Neutrophil (primary cell): ENCODE results near the gene PLEKHM3.

ENCODE experiments used
- H3K27ac ChIP-seq: fragments of 200-600 bp; sonication (generic); 2 replicates; pipeline ENCODE4 v1.5.1; 2016; ENCODE audit warnings: mild to moderate bottlenecking, moderate library complexity
- H3K27me3 ChIP-seq: fragments of 200-600 bp; sonication (generic); 2 replicates; pipeline ENCODE4 v1.6.0; 2016; ENCODE audit warnings: mild to moderate bottlenecking
- H3K36me3 ChIP-seq: fragments of 200-600 bp; sonication (generic); 2 replicates; pipeline ENCODE4 v1.5.1; 2017
- H3K4me1 ChIP-seq, 2 experiments: fragments of 200-600 bp in 1 of 2; sonication (generic) in 1 of 2; 1 replicate in 1 of 2; 2 replicates in 1 of 2; pipeline versions ENCODE4 v1.5.1 to v1.6.1; 2013 to 2016; ENCODE audit warnings: low read depth in 1 of 2, low read length in 1 of 2, mild to moderate bottlenecking in 1 of 2, moderate library complexity in 1 of 2; ENCODE audit not compliant: control insufficient read depth in 1 of 2, insufficient read depth in 1 of 2
- H3K4me3 ChIP-seq, 2 experiments: fragments of 200-600 bp in 1 of 2; sonication (generic) in 1 of 2; 1 replicate in 1 of 2; 2 replicates in 1 of 2; pipeline ENCODE4 v1.5.1; 2013 to 2016; ENCODE audit warnings: low read depth in 1 of 2, low read length in 1 of 2, mild to moderate bottlenecking in 1 of 2, moderate library complexity in 1 of 2
- H3K9me3 ChIP-seq: fragments of 200-600 bp; sonication (generic); 2 replicates; pipeline ENCODE4 v1.5.1; 2016
- CTCF ChIP-seq: fragments of 200-600 bp; sonication (generic); IDR thresholded peaks from 2 replicates; pipeline ENCODE4 v1.5.1; 2016; ENCODE audit warnings: antibody characterized with exemption

PLEKHM3 gene

GRCh38 chr2:208025037-208025813 is at the start of gene PLEKHM3:
Gene PLEKHM3 (minus strand): TSS chr2:208025527. CDS start chr2:208001639, 23,888 bp downstream.
- H3K4me3 ChIP-seq: peak within 1 kb of the TSS; percentile 79 to 96
- H3K9me3 ChIP-seq: no peaks in the 10 kb centered on the region
- TF ChIP-seq CTCF: no peak
- H3K27ac ChIP-seq: peak within 1 kb of the TSS; percentile 93
- H3K36me3 ChIP-seq: no peaks in the 10 kb centered on the region
- no peaks in the 10 kb centered on the region for H3K27me3 ChIP-seq
- peaks cover 22% of the 10 kb centered on the region in 2 experiments for H3K4me1 ChIP-seq

- Histone ChIP-seq H3K27ac (no peak overlapping the region), H3K4me3 (no peak overlapping the region), H3K4me1 (peaks cover 7 to 8% of the 10 kb centered on the region in 2 experiments), H3K36me3 (no peaks in the 10 kb centered on the region), H3K9me3 (no peaks in the 10 kb centered on the region), H3K27me3 (no peaks in the 10 kb centered on the region)
- no peak for TF ChIP-seq CTCF
Measured at GRCh38 chr2:208074610-208075356, 49.5 kb upstream of the PLEKHM3 start.

- TF ChIP-seq CTCF: peak; percentile 31
- Histone ChIP-seq H3K27me3 (no peaks in the 10 kb centered on the region), H3K9me3 (no peaks in the 10 kb centered on the region), H3K36me3 (no peaks in the 10 kb centered on the region), H3K4me3 (no peak overlapping the region), H3K4me1 (peaks cover 7 to 8% of the 10 kb centered on the region in 2 experiments), H3K27ac (no peak overlapping the region)
Measured at GRCh38 chr2:208072250-208072892, 47.0 kb upstream of the PLEKHM3 start.

GRCh38 chr2:208069186-208069585 is 43.9 kb upstream of the PLEKHM3 start:
- Histone ChIP-seq H3K27ac (no peak overlapping the region), H3K36me3 (no peaks in the 10 kb centered on the region), H3K4me1 (no peaks in the 10 kb centered on the region), H3K27me3 (no peaks in the 10 kb centered on the region), H3K9me3 (no peaks in the 10 kb centered on the region), H3K4me3 (no peak overlapping the region)
- TF ChIP-seq CTCF: no peak

GRCh38 chr2:208066016-208066415 is 40.7 kb upstream of the PLEKHM3 start:
- Histone ChIP-seq H3K4me3 (no peak overlapping the region), H3K36me3 (no peaks in the 10 kb centered on the region), H3K9me3 (no peaks in the 10 kb centered on the region), H3K27ac (no peak overlapping the region), H3K4me1 (no peaks in the 10 kb centered on the region), H3K27me3 (no peaks in the 10 kb centered on the region)
- no peak for TF ChIP-seq CTCF
